Activated CD4-positive, CD25-positive, alpha-beta regulatory T cell treated with anti-CD3 and anti-CD28 coated beads, Interleukin-2, amount 50 U/mL, for 16 hours (primary cell): ENCODE data around the gene PACRG.
"Not testable (repeated sequence)": the region's sequence is repeated elsewhere in the genome, so short reads cannot be mapped to it uniquely, and the experiment has no call there.

Experiments used
- DNase-seq: peaks from one replicate; pipeline ENCODE4 v3.0.0-alpha.2; 2020; ENCODE audit warnings: low read depth, low spot score

PACRG gene

GRCh38 chr6:163313566-163313965 is 585.8 kb downstream of the PACRG start:
- no peak for DNase-seq

- no peak for DNase-seq
Observed at GRCh38 chr6:163313981-163314380, 586.2 kb downstream of the PACRG start.

- no peak for DNase-seq
Observed at GRCh38 chr6:163314791-163315470, 587.2 kb downstream of the PACRG start.

- DNase-seq, result not testable (repeated sequence)
Observed at GRCh38 chr6:163316866-163317495, 589.2 kb downstream of the PACRG start.

- no peak for DNase-seq
Observed at GRCh38 chr6:163318071-163318786, 590.5 kb downstream of the PACRG start.

- no peak for DNase-seq
Observed at GRCh38 chr6:163319609-163320366, 592.0 kb downstream of the PACRG start.

DNA sequence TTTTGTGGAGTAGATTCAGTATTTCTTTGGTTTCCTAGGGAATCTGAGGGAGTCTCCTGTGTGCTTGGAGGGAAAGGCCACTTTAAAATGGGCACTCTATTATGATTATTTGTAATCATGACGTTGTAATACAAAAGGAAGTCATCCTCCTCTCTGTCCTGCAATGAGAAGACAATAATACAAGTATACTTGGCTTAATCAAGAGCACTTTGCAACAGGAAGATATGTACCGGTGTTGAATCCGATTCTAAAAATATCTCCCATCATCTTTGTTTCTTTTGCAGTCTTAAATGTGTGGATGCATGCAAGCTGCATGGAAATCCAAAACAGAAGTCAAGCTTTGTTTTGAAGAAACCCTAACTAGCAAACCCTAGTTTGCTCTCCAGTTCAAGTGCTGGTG is 592.6 kb downstream of the PACRG start:
- DNase-seq, result no peak

DNA sequence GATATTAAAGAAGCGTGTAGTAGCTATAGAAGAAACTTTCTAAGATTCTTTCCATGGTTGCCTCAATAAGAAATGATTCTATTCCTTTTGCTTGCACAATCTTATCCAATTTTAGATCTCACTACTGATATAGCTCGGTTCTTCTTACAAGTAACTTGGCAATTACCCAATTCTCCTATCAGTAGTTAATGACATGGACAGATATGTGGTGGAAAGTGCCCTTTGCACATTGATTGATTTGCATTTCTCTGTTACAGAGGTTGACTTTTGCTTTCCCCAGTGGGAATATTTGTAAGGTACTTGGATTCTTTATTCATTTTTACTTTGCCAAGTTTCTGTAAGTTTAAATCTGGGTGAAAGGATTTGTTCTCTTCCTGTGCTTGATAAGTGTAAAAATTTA is 593.0 kb downstream of the PACRG start:
- no peak for DNase-seq

DNA sequence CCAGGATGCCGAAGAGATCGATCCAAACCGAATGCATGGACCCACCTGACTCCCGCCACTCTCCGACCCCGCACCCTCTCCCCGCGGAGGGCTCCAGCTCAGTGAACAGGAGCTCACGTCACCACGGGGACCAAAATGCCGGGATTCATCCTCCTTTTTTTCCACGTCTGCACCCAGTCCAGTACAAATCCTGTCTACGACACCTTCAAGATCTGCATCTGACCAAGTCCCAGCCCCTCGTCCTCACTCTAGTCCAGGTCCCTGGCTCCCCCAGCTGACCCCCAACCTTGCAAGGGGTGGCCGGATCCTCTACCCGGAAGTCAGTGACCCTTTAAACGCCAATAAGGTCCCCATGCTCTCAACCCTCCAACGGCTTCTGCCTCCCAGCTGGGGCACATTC is 593.9 kb downstream of the PACRG start:
- no peak for DNase-seq

- DNase-seq, result no peak
Observed at GRCh38 chr6:163323274-163323673, 595.5 kb downstream of the PACRG start.

GRCh38 chr6:163323705-163324104 is 595.9 kb downstream of the PACRG start:
- DNase-seq, result no peak

GRCh38 chr6:163324326-163324687 is 596.5 kb downstream of the PACRG start:
- no peak for DNase-seq

GRCh38 chr6:163324688-163325389 is 597.1 kb downstream of the PACRG start:
- no peak for DNase-seq

DNA sequence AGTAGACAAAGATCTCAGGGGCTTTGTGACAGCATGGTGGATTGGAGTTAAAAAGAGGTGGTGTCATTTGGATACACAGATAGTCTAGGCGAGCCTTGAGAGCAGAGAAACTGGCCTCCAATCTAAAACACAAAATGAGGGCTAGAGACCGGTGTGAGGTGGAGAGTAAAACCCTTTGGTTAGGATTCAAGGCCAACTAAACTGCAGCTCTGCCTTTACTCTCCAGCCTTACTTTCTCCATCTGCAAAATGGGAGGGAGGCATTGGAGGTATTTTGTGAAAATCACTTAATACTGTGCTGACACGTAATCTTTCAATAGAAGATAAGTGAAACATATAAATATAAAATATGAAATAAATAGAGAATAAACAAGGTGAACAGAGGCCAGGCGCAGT is 597.6 kb downstream of the PACRG start:
- DNase-seq, result no peak

DNA sequence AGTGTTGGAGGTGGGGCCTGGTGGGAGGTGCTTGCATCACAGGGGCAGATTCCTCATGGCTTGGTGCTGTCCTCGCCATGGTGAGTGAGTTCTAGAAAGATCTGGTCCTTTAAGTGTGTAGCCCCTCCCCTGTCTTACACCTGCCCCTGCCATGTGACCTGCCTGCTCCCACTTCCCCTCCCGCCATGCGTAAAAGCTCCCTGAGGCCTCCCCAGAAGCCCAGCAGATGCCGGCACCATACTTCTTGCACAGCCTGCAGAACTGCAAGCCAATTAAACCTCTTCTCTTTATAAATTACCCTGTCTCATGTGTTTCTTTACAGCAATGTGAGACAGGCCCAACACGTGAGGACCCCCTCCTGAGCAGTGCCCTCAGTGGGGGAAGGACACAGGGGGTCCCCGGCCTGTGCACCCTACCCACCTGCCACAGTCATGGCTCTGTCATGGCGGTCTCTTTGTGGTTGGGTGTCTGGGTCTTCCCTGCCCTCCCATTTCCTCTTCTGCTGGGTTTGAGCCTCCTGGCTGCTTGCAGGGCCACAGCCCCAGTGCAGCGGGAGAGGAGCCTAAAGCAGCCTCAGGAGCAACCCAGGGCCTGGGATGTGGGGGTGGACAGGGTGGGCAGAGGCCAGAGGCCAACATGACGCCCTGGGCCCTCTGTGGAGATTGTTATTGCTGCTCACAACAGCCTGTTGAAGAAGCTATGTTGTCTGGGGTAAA is 599.5 kb downstream of the PACRG start:
- DNase-seq, result no peak

GRCh38 chr6:163327921-163328320 is 600.1 kb downstream of the PACRG start:
- no peak for DNase-seq

DNA sequence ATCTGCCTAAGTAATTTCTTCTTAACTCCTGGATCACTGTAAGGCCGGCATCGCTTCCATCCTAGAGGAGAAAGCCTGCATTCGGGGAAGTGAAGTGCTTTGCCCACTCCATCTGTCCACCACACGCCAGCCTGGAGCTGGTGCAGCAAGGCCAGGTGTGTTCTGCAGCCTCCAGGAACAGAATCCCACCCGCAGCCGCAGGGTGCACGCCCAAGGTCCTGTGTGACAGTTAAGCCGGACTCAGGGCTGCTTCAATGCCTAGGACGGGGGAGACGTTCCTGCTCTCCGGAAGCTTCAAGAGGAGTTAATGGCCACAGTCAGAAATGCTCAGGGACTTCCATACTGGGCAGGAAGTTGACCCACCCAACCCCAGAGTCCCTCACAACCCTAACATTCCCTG is 600.6 kb downstream of the PACRG start:
- DNase-seq, result no peak

DNA sequence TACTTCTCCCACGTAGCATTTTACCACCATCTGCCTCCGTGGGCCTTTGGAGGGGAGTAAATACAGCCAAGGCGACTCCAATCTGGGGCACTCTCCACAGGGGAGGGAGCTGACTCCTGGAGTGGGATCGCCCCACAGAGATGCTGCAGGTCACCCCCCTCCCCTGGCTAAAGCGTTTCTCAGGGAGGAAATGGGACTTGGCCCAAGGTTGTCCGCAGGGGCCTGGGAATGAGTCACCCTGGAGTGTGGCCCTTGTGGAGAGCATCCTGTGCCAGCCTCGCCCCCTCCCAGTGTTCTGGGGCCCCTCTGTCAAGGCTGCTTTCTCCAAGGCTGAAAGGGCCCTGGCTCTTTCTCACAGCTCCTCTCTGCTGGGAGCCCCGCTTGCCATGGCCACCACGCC is 602.2 kb downstream of the PACRG start:
- no peak for DNase-seq

DNA sequence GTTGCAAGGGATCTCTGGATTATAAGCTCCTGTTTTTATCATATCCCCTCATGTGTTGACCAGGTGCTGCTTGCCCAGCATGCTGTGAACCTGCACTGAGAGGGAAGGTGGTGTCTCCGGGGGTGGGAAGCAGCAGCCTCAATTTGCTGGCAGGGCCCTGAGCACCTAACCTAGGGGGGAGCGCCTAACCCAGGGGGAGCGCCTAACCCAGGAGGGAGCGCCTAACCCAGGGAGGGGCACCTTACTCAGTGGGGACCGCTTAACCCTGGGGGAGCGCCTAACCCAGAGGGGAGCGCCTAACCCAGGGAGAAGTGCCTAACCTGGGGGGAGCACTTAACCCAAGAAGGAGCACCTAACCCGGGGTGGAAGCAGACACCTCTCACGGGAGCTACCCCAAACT is 603.5 kb downstream of the PACRG start:
- no peak for DNase-seq

DNA sequence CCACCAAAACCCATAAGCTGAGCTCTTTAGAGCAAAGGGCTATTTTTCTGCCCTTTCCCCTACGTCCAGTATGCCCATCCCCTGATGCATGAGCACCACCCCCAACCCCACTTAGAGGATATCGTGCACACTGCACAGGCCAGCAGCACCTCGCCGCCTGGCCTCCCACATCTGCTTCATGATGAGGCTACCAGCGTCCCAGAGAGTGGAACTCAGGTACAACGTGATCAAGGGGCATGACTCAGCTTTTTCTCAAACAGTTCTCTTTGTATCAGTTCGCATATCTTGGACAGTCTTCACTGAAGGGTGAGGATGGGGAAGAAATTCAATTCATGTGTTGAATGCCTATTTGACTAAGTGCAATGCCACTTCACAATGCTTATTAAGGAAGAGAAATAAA is 604.8 kb downstream of the PACRG start:
- no peak for DNase-seq

- DNase-seq, result no peak
Observed at GRCh38 chr6:163333038-163333437, 605.3 kb downstream of the PACRG start.
